ENCODE measurements around the gene SH3PXD2A. TPM values are rescaled to one million over a fixed set of nuclear protein-coding genes. Genes with fewer than 3 reads are reported as not detected.

SH3PXD2A gene
- total RNA-seq, 1 experiment from 2014 or later = 4.5 TPM

DNA sequence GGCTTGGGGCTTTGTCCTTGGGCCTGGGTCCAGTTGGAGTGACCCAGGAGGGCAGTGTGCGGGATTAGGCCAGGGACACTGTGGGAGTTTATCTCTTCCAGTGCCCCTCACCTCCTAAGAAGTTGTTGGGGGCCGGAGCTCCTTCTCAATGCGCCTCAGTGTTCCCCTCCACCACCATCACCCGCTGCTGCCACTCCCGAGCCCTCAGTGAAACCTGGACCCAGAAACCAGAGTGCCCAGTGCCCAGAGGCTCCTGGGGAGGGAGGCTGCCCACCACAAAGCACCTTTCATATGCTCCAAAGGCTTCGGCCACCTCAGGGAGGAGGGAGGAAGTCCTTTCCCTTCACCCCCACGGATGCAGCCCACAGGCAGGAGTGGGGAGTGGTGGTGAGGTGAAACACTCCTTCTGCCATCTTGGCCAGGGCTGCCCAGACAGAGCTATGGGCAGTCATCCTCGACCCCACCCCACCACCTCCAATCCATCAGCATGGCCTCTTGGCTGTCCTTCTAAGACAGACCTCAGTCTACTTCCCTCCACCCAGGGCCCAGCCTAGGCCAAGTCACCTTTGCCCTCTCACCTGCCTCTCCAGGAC is 99.0 kb downstream of the SH3PXD2A start:
- Histone ChIP-seq H2BK15ac (ENCODE audit: low read depth, low read length) (no peak overlapping the region), H3K4me2 (ENCODE audit: insufficient read depth, insufficient read length, low read length) (no peak overlapping the region), H3K9ac (ENCODE audit: extremely low read depth, insufficient read length, low read length) (no peak overlapping the region), H3K4ac (ENCODE audit: low read depth, low read length) (peak overlapping the region; percentile 74; the same call in 1 of the 2 replicates), H3K14ac (ENCODE audit: insufficient read depth, low read length) (peak overlapping the region; percentile 3; the same call in 1 of the 2 replicates), H2BK20ac (ENCODE audit: low read depth, low read length, poor library complexity, severe bottlenecking) (no peak overlapping the region), H2BK5ac (ENCODE audit: insufficient read length, low read length) (no peak overlapping the region), H3K9me3 (ENCODE audit: control insufficient read depth, low read depth, low read length) (no peaks in the 10 kb centered on the region), H3K23ac (ENCODE audit: insufficient read length, low read depth, low read length) (no peak overlapping the region), H3K79me1 (ENCODE audit: insufficient read depth, low read depth, low read length, poor library complexity, severe bottlenecking) (no peaks in the 10 kb centered on the region), H3T11ph (ENCODE audit: low read length) (no peak overlapping the region), H3K4me1 (ENCODE audit: insufficient read depth, low read length) (peaks cover 5% of the 10 kb centered on the region; the same call in 1 of the 2 replicates), H4K5ac (ENCODE audit: insufficient read length, low read depth, low read length) (no peak overlapping the region), H3K27me3 (ENCODE audit: insufficient read depth, low read length) (no peaks in the 10 kb centered on the region), H3K27ac (ENCODE audit: insufficient read length, low read depth, low read length) (no peak overlapping the region), H3K79me2 (ENCODE audit: insufficient read depth, low read length) (no peaks in the 10 kb centered on the region), H3K23me2 (ENCODE audit: insufficient read length, low read depth, low read length, poor library complexity, severe bottlenecking) (no peaks in the 10 kb centered on the region), H3K18ac (ENCODE audit: insufficient read length, low read depth, low read length) (no peak overlapping the region), H2AK5ac (ENCODE audit: insufficient read length, low read length) (no peak overlapping the region), H2BK12ac (ENCODE audit: insufficient read length, low read depth, low read length) (peak overlapping the region; percentile 59), H4K91ac (ENCODE audit: insufficient read length, low read depth, low read length) (no peak overlapping the region), H2AFZ (ENCODE audit: low read length) (no peak overlapping the region), H3K56ac (ENCODE audit: insufficient read length, low read depth, low read length) (no peak overlapping the region), H2BK120ac (ENCODE audit: low read depth, low read length, poor library complexity, severe bottlenecking) (no peak overlapping the region), H4K20me1 (ENCODE audit: control insufficient read depth, insufficient read depth, insufficient read length) (no peaks in the 10 kb centered on the region), H4K8ac (replicated peaks; ENCODE audit: insufficient read length, low read depth, low read length) (no peak overlapping the region)
- TF ChIP-seq, protein P1, sequence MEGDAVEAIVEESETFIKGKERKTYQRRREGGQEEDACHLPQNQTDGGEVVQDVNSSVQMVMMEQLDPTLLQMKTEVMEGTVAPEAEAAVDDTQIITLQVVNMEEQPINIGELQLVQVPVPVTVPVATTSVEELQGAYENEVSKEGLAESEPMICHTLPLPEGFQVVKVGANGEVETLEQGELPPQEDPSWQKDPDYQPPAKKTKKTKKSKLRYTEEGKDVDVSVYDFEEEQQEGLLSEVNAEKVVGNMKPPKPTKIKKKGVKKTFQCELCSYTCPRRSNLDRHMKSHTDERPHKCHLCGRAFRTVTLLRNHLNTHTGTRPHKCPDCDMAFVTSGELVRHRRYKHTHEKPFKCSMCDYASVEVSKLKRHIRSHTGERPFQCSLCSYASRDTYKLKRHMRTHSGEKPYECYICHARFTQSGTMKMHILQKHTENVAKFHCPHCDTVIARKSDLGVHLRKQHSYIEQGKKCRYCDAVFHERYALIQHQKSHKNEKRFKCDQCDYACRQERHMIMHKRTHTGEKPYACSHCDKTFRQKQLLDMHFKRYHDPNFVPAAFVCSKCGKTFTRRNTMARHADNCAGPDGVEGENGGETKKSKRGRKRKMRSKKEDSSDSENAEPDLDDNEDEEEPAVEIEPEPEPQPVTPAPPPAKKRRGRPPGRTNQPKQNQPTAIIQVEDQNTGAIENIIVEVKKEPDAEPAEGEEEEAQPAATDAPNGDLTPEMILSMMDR (conservative IDR thresholded peaks at IDR 0.05) = no peak
- H3K27ac Mint-ChIP-seq = peak overlapping the region; percentile 18 to 72 (median 66); a peak in 4 of 7 replicates
- peaks cover 32 to 34% of the 10 kb centered on the region in 2 experiments for H3K4me1 Mint-ChIP-seq
- peaks cover 1% of the 10 kb centered on the region for H3K27me3 Mint-ChIP-seq (ENCODE audit: low read depth)
- H3K36me3 Mint-ChIP-seq (ENCODE audit: insufficient read depth in 1 of 3, low read depth in 3 of 3) = no peaks in the 10 kb centered on the region; a peak in 1 of 7 replicates
- H3K4me3 Mint-ChIP-seq = no peak overlapping the region
- no peak for DNase-seq
- H3K9me3 Mint-ChIP-seq = peaks cover 0 to 5% of the 10 kb centered on the region in 2 experiments; a peak in 1 of 5 replicates
- no CpG with 5 or more reads among the region's 8 CpGs for WGBS (ENCODE audit: extremely low coverage, insufficient read length, low lambda C conversion rate)

Measured in H9 (cell line).